ENCODE results near the gene ABHD8. TPM values are rescaled to one million over a fixed set of nuclear protein-coding genes. Genes with fewer than 3 reads are reported as not detected.

The ABHD8 gene
- total and polyA plus RNA-seq, 11 donors, result 7.4 to 21.8 (median 11.6) TPM

GRCh38 chr19:17348700-17349099, 45.5 kb upstream of the ABHD8 start:
- no peaks in the 10 kb centered on the region for H3K36me3 ChIP-seq
- 6 to 11% (median 8%) methylated on average over 9 to 12 of the region's 12 CpGs for WGBS, 4 donors
- H3K4me3 ChIP-seq, result peak overlapping the region in 2 of 12 donors; percentile 3 to 28
- TF ChIP-seq, protein P1, sequence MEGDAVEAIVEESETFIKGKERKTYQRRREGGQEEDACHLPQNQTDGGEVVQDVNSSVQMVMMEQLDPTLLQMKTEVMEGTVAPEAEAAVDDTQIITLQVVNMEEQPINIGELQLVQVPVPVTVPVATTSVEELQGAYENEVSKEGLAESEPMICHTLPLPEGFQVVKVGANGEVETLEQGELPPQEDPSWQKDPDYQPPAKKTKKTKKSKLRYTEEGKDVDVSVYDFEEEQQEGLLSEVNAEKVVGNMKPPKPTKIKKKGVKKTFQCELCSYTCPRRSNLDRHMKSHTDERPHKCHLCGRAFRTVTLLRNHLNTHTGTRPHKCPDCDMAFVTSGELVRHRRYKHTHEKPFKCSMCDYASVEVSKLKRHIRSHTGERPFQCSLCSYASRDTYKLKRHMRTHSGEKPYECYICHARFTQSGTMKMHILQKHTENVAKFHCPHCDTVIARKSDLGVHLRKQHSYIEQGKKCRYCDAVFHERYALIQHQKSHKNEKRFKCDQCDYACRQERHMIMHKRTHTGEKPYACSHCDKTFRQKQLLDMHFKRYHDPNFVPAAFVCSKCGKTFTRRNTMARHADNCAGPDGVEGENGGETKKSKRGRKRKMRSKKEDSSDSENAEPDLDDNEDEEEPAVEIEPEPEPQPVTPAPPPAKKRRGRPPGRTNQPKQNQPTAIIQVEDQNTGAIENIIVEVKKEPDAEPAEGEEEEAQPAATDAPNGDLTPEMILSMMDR (IDR thresholded peaks at IDR 0.05), result no peak
- TF ChIP-seq POLR2A (IDR thresholded peaks at IDR 0.05), result no peak
- DNase-seq, result peak; percentile 78 to 88 (median 81)
- H3K4me1 ChIP-seq, result peaks cover 0 to 59% (median 41%) of the 10 kb centered on the region in 12 donors
- ATAC-seq, result peak; percentile 42 to 80 (median 76)
- H3K27ac ChIP-seq, result peak overlapping the region in 9 of 12 donors; percentile 11 to 84 (median 72)
- intact Hi-C loops (cut with DNase I), result loop anchor here in 6 of 10 donors (5.0 to 10.0 kb wide), 4 partner anchors 114 to 506 kb away; partner anchors contain the start of genes NXNL1 (in 3 of the 6) and RPL18A (in 1 of the 6)
- H3K27me3 ChIP-seq, result no peaks in the 10 kb centered on the region
- H3K9me3 ChIP-seq, result no peaks in the 10 kb centered on the region

- H3K4me1 ChIP-seq, result peaks cover 0 to 54% (median 37%) of the 10 kb centered on the region in 12 donors
- H3K27me3 ChIP-seq, result no peaks in the 10 kb centered on the region
These were observed 44.7 kb upstream of the ABHD8 start for GRCh38 chr19:17347877-17348276.

DNA sequence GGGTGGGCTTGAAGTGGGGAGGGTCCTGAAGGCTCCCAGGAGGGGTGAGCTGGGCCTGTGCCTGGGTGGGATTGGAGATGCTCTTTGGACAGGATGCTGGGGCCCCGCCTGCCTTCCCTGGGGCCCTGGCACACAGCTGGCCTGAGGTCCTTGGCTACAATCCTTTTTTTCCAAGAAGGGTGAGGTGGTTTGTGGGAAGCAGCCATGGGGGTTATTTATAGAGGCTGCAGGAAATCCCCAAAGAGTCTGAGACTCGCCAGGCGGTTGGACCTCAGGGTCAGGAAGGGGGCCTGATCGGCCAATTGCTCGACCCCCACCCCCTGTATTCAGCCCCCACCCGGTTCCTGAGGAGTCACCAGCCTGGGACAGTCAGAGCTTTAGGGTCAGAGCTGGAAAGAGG, 44.1 kb upstream of the ABHD8 start:
- Histone ChIP-seq H3K27ac (peak overlapping the region; percentile 3 to 84 (median 66)), H3K4me1 (peaks cover 0 to 49% (median 34%) of the 10 kb centered on the region in 12 donors), H3K9me3 (no peaks in the 10 kb centered on the region), H3K27me3 (no peaks in the 10 kb centered on the region), H3K4me3 (no peak overlapping the region), H3K36me3 (peaks cover 0 to 4% (median 0%) of the 10 kb centered on the region in 9 donors)
- 7 to 15% (median 9%) methylated on average over 6 of the region's 6 CpGs for WGBS, 4 donors
- peak; percentile 21 to 73 (median 71) for ATAC-seq
- TF ChIP-seq POLR2A (IDR thresholded peaks at IDR 0.05), result no peak
- TF ChIP-seq, protein P1 (IDR thresholded peaks at IDR 0.05), result no peak
- intact Hi-C loops (cut with DNase I), result loop anchor here in 9 of 10 donors (1.0 to 10.0 kb wide), 9 partner anchors 37 to 507 kb away; partner anchors contain the start of genes NXNL1 (in 3 of the 9) and RPL18A (in 1 of the 9)
- peak in 2 of 5 donors; percentile 54 to 59 for DNase-seq

More at GRCh38 chr19:17347877-17348276, 44.7 kb upstream of the ABHD8 start:
- no peak for DNase-seq
- peaks cover 0 to 4% (median 0%) of the 10 kb centered on the region in 9 donors for H3K36me3 ChIP-seq
- H3K9me3 ChIP-seq, result no peaks in the 10 kb centered on the region
- H3K4me3 ChIP-seq, result no peak overlapping the region
- H3K27ac ChIP-seq, result peak overlapping the region in 11 of 12 donors; percentile 25 to 84 (median 68)
- 61 to 74% (median 70%) methylated on average over 2 of the region's 2 CpGs for WGBS, 4 donors
- no peak for ATAC-seq
- TF ChIP-seq, protein P1 (IDR thresholded peaks at IDR 0.05), result no peak
- TF ChIP-seq POLR2A (IDR thresholded peaks at IDR 0.05), result no peak
- intact Hi-C loops (cut with DNase I), result loop anchor here in 9 of 10 donors (1.0 to 10.0 kb wide), 9 partner anchors 37 to 507 kb away; partner anchors contain the start of genes NXNL1 (in 3 of the 9) and RPL18A (in 1 of the 9)

DNA sequence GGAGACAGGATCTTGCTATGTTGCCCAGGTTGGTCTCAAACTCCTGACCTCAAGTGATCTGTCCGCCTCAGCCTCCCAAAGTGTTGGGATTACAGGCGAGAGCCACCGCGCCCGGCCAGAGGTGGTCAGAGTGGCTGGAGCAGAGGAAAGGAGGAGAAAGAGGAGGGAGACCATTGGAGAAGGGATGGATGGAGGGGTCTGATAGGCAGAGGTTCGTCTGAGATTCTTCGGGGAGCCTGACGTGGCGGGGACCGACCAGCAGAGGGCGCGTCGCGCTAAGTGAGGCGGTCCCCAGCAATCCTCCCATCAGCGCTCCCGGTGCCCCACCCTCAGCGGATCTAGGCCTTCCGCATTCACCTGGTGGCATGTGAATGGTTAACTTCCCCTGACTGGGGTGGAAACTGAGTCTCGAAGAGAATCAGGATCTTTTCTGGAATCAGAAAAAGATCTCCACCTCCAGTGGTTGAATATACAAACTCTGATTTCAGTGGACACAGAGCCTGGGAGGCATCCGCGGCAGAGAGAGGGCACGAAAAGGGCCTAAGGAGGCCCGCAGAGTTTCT, 43.0 kb upstream of the ABHD8 start:
- Histone ChIP-seq H3K4me3 (no peak overlapping the region), H3K27me3 (no peaks in the 10 kb centered on the region), H3K27ac (peak overlapping the region in 10 of 12 donors; percentile 23 to 84 (median 68)), H3K9me3 (no peaks in the 10 kb centered on the region), H3K36me3 (peaks cover 0 to 13% (median 5%) of the 10 kb centered on the region in 9 donors), H3K4me1 (peaks cover 0 to 45% (median 30%) of the 10 kb centered on the region in 12 donors)
- DNase-seq, result peak; percentile 70 to 88 (median 75)
- WGBS, 4 donors, result 12 to 17% (median 14%) methylated on average over 24 of the region's 24 CpGs
- ATAC-seq, result peak; percentile 51 to 79 (median 72)
- no peak for TF ChIP-seq POLR2A (IDR thresholded peaks at IDR 0.05)
- TF ChIP-seq, protein P1 (IDR thresholded peaks at IDR 0.05), result peak; percentile 88 to 97 (median 96)
- intact Hi-C loops (cut with DNase I), result loop anchor here in 9 of 10 donors (1.0 to 10.0 kb wide), 10 partner anchors 39 to 509 kb away; partner anchors contain the start of genes NXNL1 (in 3 of the 9) and RPL18A (in 1 of the 9)

Data from heart left ventricle (tissue), 16 donors.